ENCODE measurements around the gene CDK2.
A peak's percentile ranks its signal among the peaks of the same experiment; 100 is the strongest.

The CDK2 gene

GRCh38 chr12:55940065-55940732 lies 26.4 kb upstream of the CDK2 start:
- peak overlapping the region; percentile 1; the same call in 1 of the 2 replicates for H3K4me3 ChIP-seq (ENCODE audit: low read depth, low read length)
- peak; percentile 69 for DNase-seq (ENCODE audit: low read depth)
- TF ChIP-seq, protein P1, sequence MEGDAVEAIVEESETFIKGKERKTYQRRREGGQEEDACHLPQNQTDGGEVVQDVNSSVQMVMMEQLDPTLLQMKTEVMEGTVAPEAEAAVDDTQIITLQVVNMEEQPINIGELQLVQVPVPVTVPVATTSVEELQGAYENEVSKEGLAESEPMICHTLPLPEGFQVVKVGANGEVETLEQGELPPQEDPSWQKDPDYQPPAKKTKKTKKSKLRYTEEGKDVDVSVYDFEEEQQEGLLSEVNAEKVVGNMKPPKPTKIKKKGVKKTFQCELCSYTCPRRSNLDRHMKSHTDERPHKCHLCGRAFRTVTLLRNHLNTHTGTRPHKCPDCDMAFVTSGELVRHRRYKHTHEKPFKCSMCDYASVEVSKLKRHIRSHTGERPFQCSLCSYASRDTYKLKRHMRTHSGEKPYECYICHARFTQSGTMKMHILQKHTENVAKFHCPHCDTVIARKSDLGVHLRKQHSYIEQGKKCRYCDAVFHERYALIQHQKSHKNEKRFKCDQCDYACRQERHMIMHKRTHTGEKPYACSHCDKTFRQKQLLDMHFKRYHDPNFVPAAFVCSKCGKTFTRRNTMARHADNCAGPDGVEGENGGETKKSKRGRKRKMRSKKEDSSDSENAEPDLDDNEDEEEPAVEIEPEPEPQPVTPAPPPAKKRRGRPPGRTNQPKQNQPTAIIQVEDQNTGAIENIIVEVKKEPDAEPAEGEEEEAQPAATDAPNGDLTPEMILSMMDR (IDR thresholded peaks at IDR 0.05; ENCODE audit: control insufficient read depth, extremely low read depth, insufficient read depth): peak; percentile 87

- TF ChIP-seq, protein P1 (IDR thresholded peaks at IDR 0.05; ENCODE audit: control insufficient read depth, extremely low read depth, insufficient read depth): no peak
- H3K4me3 ChIP-seq (ENCODE audit: low read depth, low read length): no peak overlapping the region
- DNase-seq (ENCODE audit: low read depth): no peak
These were observed 24.6 kb upstream of the CDK2 start for GRCh38 chr12:55942055-55942454.

GRCh38 chr12:55942577-55943136 lies 24.0 kb upstream of the CDK2 start:
- TF ChIP-seq, protein P1 (IDR thresholded peaks at IDR 0.05; ENCODE audit: control insufficient read depth, extremely low read depth, insufficient read depth): no peak
- no peak for DNase-seq (ENCODE audit: low read depth)
- H3K4me3 ChIP-seq (ENCODE audit: low read depth, low read length): no peak overlapping the region

- TF ChIP-seq, protein P1 (IDR thresholded peaks at IDR 0.05; ENCODE audit: control insufficient read depth, extremely low read depth, insufficient read depth): no peak
- no peak for DNase-seq (ENCODE audit: low read depth)
- H3K4me3 ChIP-seq (ENCODE audit: low read depth, low read length): no peak overlapping the region
These were observed 20.1 kb upstream of the CDK2 start for GRCh38 chr12:55946553-55946952.

- TF ChIP-seq, protein P1 (IDR thresholded peaks at IDR 0.05; ENCODE audit: control insufficient read depth, extremely low read depth, insufficient read depth): no peak
- DNase-seq (ENCODE audit: low read depth): no peak
These were observed 11.3 kb upstream of the CDK2 start for GRCh38 chr12:55955344-55955743.

GRCh38 chr12:55955800-55956508 lies 10.7 kb upstream of the CDK2 start:
- TF ChIP-seq, protein P1 (IDR thresholded peaks at IDR 0.05; ENCODE audit: control insufficient read depth, extremely low read depth, insufficient read depth): peak; percentile 19; the same call in 1 of the 2 replicates
- DNase-seq (ENCODE audit: low read depth): peak; percentile 78
- no peak overlapping the region for H3K4me3 ChIP-seq (ENCODE audit: low read depth, low read length)

More at GRCh38 chr12:55955344-55955743, 11.3 kb upstream of the CDK2 start:
- no peak overlapping the region for H3K4me3 ChIP-seq (ENCODE audit: low read depth, low read length)
